Calu3 (cell line): Measurements from ENCODE around the gene SHC4. TPM values are rescaled to one million over a fixed set of nuclear protein-coding genes. Genes with fewer than 3 reads are reported as not detected.

Experiments used
- BruUV-seq: library from RNA; stranded (reverse); fragments of 400-500 nt; replicated peaks from 2 replicates; lab custom pipeline; 2021; lab: Mats Ljungman, UMichigan
- CTCF ChIA-PET: fragments of 300-600 bp; sonication (Branson Sonifier 250); formaldehyde crosslinking; loops from one replicate; lab custom pipeline; 2022; ENCODE audit warnings: antibody characterized with exemption; lab: Charles Lee
- DNase-seq: peaks from one replicate; pipeline ENCODE4 v3.0.0; 2022
- H3K27ac Mint-ChIP-seq: one replicate; pipeline ENCODE4 v1.8.0; 2022; ENCODE audit warnings: mixed read lengths; ENCODE audit not compliant: unreplicated experiment
- H3K27me3 Mint-ChIP-seq: one replicate; pipeline ENCODE4 v1.8.0; 2022; ENCODE audit warnings: mixed read lengths; ENCODE audit not compliant: unreplicated experiment
- H3K36me3 Mint-ChIP-seq: one replicate; pipeline ENCODE4 v1.8.0; 2022; ENCODE audit warnings: mild to moderate bottlenecking, moderate library complexity, mixed read lengths; ENCODE audit not compliant: insufficient read depth, unreplicated experiment
- H3K4me1 Mint-ChIP-seq: one replicate; pipeline ENCODE4 v1.8.0; 2022; ENCODE audit warnings: mild to moderate bottlenecking, low read depth, mixed read lengths; ENCODE audit not compliant: unreplicated experiment
- H3K4me3 Mint-ChIP-seq: one replicate; pipeline ENCODE4 v1.8.0; 2022; ENCODE audit warnings: mild to moderate bottlenecking, low read depth, moderate library complexity, mixed read lengths; ENCODE audit not compliant: unreplicated experiment
- H3K9me3 Mint-ChIP-seq: one replicate; pipeline ENCODE4 v1.8.0; 2022; ENCODE audit warnings: low read depth, mixed read lengths; ENCODE audit not compliant: unreplicated experiment
- CTCF ChIP-seq: fragments of 200-600 bp; IDR thresholded peaks from one replicate; pipeline ENCODE4 v1.8.0; 2022; ENCODE audit warnings: antibody characterized with exemption; ENCODE audit not compliant: unreplicated experiment
- intact Hi-C: fragments of 100-400 bp; cut with micrococcal nuclease; formaldehyde crosslinking; loops from one replicate; pipeline ENCODE4 v1.10.0; 2022; ENCODE audit not compliant: unreplicated experiment
- total RNA-seq: library from RNA; stranded (reverse); gene quantifications from 2 replicates; pipeline ENCODE4 v1.2.3, GENCODE V29; 2022

SHC4 gene
- total RNA-seq, 1 experiment from 2014 or later = 1.2 TPM

- Mint-ChIP-seq H3K27ac (no peak overlapping the region), H3K36me3 (peaks cover 20% of the 10 kb centered on the region), H3K4me3 (no peak overlapping the region), H3K9me3 (no peaks in the 10 kb centered on the region), H3K4me1 (peaks cover 19% of the 10 kb centered on the region), H3K27me3 (no peaks in the 10 kb centered on the region)
- no TSS peak for BruUV-seq
- CTCF ChIA-PET = interaction anchor here (0.7 kb wide), 1 partner anchor 78 kb away, joined by 3 read pairs; no protein-coding TSS in a partner anchor
- DNase-seq = no peak
- no peak for TF ChIP-seq CTCF
- intact Hi-C loops = no loop called here
Measured at GRCh38 chr15:48814286-48814685, 149.4 kb downstream of the SHC4 start.

DNA sequence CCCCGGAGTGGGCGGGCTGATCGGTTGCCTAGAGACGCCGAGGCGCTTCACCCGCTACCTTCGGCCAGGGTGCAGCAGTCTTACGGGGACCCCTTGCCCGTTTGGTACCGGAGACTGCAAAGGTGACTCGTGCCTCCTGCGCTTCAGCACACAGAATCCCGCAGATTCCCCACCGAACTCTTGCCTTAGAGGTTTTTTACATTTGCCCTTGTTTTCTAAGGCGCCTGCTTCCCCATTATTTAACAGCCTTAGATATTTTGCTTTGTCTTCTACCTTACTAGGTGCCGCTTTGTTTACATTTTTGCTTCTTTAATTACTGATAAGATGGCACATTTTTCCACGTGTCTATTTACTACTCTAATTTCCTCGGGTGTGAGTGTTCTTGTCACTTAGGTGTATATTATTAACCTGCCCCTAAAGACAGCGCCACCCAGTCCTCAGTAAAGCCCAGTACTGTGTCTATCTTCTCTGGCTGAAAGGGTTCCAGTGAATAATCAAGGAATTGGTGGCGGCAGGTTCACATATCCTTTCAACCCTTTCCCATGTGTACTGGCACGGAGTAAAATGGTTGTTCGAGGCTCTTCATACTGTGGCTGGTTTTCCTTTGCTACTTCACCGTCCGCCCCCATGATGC is 152.3 kb downstream of the SHC4 start:
- DNase-seq = no peak
- TF ChIP-seq CTCF = no peak
- CTCF ChIA-PET = interaction anchor here (0.6 to 1.2 kb wide), 4 partner anchors 10 to 456 kb away, joined by 3 to 9 read pairs (median 3); no protein-coding TSS in a partner anchor
- Mint-ChIP-seq H3K27ac (peak overlapping the region; percentile 46), H3K4me3 (peak overlapping the region; percentile 78), H3K4me1 (peaks cover 24% of the 10 kb centered on the region), H3K27me3 (no peaks in the 10 kb centered on the region), H3K9me3 (no peaks in the 10 kb centered on the region), H3K36me3 (peaks cover 20% of the 10 kb centered on the region)
- intact Hi-C loops = no loop called here
- BruUV-seq = no TSS peak

- TF ChIP-seq CTCF = no peak
- CTCF ChIA-PET = interaction anchor here (0.5 to 1.2 kb wide), 6 partner anchors 9 to 633 kb away, joined by 3 to 9 read pairs (median 3); partner anchors contain the start of gene MYEF2
- DNase-seq = peak; percentile 98
- H3K4me1 Mint-ChIP-seq = peaks cover 24% of the 10 kb centered on the region
- H3K36me3 Mint-ChIP-seq = peaks cover 20% of the 10 kb centered on the region
- TSS peak; percentile 44 for BruUV-seq
- intact Hi-C loops = no loop called here
- H3K4me3 Mint-ChIP-seq = peak within 1 kb of the TSS; percentile 78
- no peaks in the 10 kb centered on the region for H3K27me3 Mint-ChIP-seq
- H3K27ac Mint-ChIP-seq = peak within 1 kb of the TSS; percentile 46
- no peaks in the 10 kb centered on the region for H3K9me3 Mint-ChIP-seq
Measured at GRCh38 chr15:48810414-48811324, 153.1 kb downstream of the SHC4 start, which contains the start of gene CEP152. TSS of gene CEP152 (minus strand) at chr15:48811069. CDS start at chr15:48805649, 5,420 bp downstream.

DNA sequence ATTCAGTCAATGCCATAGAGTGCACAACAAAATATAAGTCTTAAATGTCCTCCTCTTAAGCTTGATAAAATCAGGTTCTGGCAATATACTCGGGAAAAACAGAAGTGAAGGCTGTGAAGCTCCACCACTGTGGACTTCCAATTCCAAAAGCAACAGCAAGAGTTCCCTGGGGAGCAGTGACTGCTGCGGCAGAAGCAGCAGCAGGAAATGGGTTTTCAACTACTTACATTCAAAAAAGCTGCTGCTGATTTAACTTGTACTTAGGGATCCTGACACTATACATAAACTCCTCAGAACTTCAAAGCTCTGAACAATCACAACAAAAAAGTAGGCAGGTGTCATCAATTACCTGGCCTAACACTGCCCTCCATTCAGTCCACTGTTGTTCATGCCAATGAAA is 157.6 kb downstream of the SHC4 start:
- H3K27me3 Mint-ChIP-seq = no peaks in the 10 kb centered on the region
- H3K9me3 Mint-ChIP-seq = no peaks in the 10 kb centered on the region
- CTCF ChIA-PET = interaction anchor here (0.7 kb wide), 1 partner anchor 17 kb away, joined by 3 read pairs; no protein-coding TSS in a partner anchor
- BruUV-seq = no TSS peak
- no peak for DNase-seq
- TF ChIP-seq CTCF = no peak
- H3K36me3 Mint-ChIP-seq = peaks cover 13% of the 10 kb centered on the region
- H3K27ac Mint-ChIP-seq = no peak overlapping the region
- H3K4me3 Mint-ChIP-seq = no peak overlapping the region
- intact Hi-C loops = loop anchor here (10.0 kb wide), 1 partner anchor 161 kb away; the partner anchor contains the start of gene FBN1
- H3K4me1 Mint-ChIP-seq = peaks cover 15% of the 10 kb centered on the region
